Measurements from ENCODE around the gene UNC45A. TPM values are rescaled to one million over a fixed set of nuclear protein-coding genes. Genes with fewer than 3 reads are reported as not detected.

UNC45A gene
- total and polyA plus RNA-seq, 4 experiments from 2014 or later: 41.7 to 72.3 (median 70.0) TPM

- CTCF ChIA-PET (ENCODE audit: partially characterized antibody): interaction anchor here (0.7 to 9.4 kb wide), 3 partner anchors 10 to 1983 kb away, joined by 3 to 112 read pairs (median 28); partner anchors contain the start of genes HDDC3, RCCD1 and UNC45A
- no peak for DNase-seq
- H3K4me1 ChIP-seq (ENCODE audit: insufficient read depth, low read length): no peaks in the 10 kb centered on the region
- peaks cover 0 to 1% (median 0%) of the 10 kb centered on the region in 4 donors for H3K4me1 Mint-ChIP-seq
- POLR2A ChIA-PET (ENCODE audit: partially characterized antibody): interaction anchor here (0.6 to 3.3 kb wide), 3 partner anchors 8 to 1003 kb away, joined by 3 to 16 read pairs (median 10); partner anchors contain the start of genes RCCD1 and UNC45A
- H3K27ac ChIP-seq (ENCODE audit: low read depth, low read length): no peak overlapping the region
- H3K4me3 ChIP-seq (ENCODE audit: low read length in 2 of 2): no peak overlapping the region
- no peaks in the 10 kb centered on the region for H3K9me3 Mint-ChIP-seq
- peaks cover 68% of the 10 kb centered on the region for H3K36me3 ChIP-seq (ENCODE audit: insufficient read depth, low read length)
- no peaks in the 10 kb centered on the region for H3K27me3 ChIP-seq (ENCODE audit: insufficient read depth, low read length)
- no peak overlapping the region for H3K4me3 Mint-ChIP-seq
- peaks cover 34 to 57% of the 10 kb centered on the region in 2 donors for H3K36me3 Mint-ChIP-seq
- H3K27me3 Mint-ChIP-seq: no peaks in the 10 kb centered on the region
- H3K27ac Mint-ChIP-seq: peak overlapping the region in 2 of 7 donors; percentile 31 to 36
- intact Hi-C loops (cut with micrococcal nuclease): no loop called here
- H3K9me3 ChIP-seq (ENCODE audit: control insufficient read depth in 1 of 2, low read length in 2 of 2): no peaks in the 10 kb centered on the region
Observed at GRCh38 chr15:90942354-90943120, 7.5 kb downstream of the UNC45A start.

GRCh38 chr15:90945091-90945490 is 10.0 kb downstream of the UNC45A start:
- H3K27me3 ChIP-seq (ENCODE audit: insufficient read depth, low read length): no peaks in the 10 kb centered on the region
- H3K4me3 ChIP-seq (ENCODE audit: low read length in 2 of 2): no peak overlapping the region
- H3K4me1 ChIP-seq (ENCODE audit: insufficient read depth, low read length): no peaks in the 10 kb centered on the region
- intact Hi-C loops (cut with micrococcal nuclease): no loop called here
- Mint-ChIP-seq H3K27ac (no peak overlapping the region), H3K9me3 (no peaks in the 10 kb centered on the region), H3K4me1 (peaks cover 0 to 1% (median 0%) of the 10 kb centered on the region in 4 donors), H3K4me3 (no peak overlapping the region), H3K36me3 (peaks cover 34 to 69% of the 10 kb centered on the region in 2 donors), H3K27me3 (no peaks in the 10 kb centered on the region)
- no peaks in the 10 kb centered on the region for H3K9me3 ChIP-seq (ENCODE audit: control insufficient read depth in 1 of 2, low read length in 2 of 2)
- peaks cover 69% of the 10 kb centered on the region for H3K36me3 ChIP-seq (ENCODE audit: insufficient read depth, low read length)
- ChIA-PET POLR2A (ENCODE audit: partially characterized antibody) (interaction anchor here (1.1 to 3.3 kb wide), 2 partner anchors 10 to 12 kb away, joined by 4 to 16 read pairs; partner anchors contain the start of genes HDDC3 and UNC45A), CTCF (ENCODE audit: partially characterized antibody) (interaction anchor here (3.4 to 9.4 kb wide), 2 partner anchors 10 to 13 kb away, joined by 28 to 112 read pairs; partner anchors contain the start of genes HDDC3, RCCD1 and UNC45A)
- H3K27ac ChIP-seq (ENCODE audit: low read depth, low read length): no peak overlapping the region
- DNase-seq: no peak

GRCh38 chr15:90946538-90946937 is 11.5 kb downstream of the UNC45A start:
- H3K27me3 Mint-ChIP-seq: no peaks in the 10 kb centered on the region
- no peaks in the 10 kb centered on the region for H3K4me1 ChIP-seq (ENCODE audit: insufficient read depth, low read length)
- no peaks in the 10 kb centered on the region for H3K4me1 Mint-ChIP-seq
- intact Hi-C loops (cut with micrococcal nuclease): no loop called here
- H3K9me3 Mint-ChIP-seq: no peaks in the 10 kb centered on the region
- no peak overlapping the region for H3K27ac Mint-ChIP-seq
- no peak for DNase-seq
- H3K4me3 Mint-ChIP-seq: no peak overlapping the region
- H3K27ac ChIP-seq (ENCODE audit: low read depth, low read length): no peak overlapping the region
- no peaks in the 10 kb centered on the region for H3K9me3 ChIP-seq (ENCODE audit: control insufficient read depth in 1 of 2, low read length in 2 of 2)
- POLR2A ChIA-PET (ENCODE audit: partially characterized antibody): interaction anchor here (1.8 to 2.5 kb wide), 2 partner anchors 11 to 15 kb away, joined by 6 to 10 read pairs; partner anchors contain the start of genes HDDC3 and UNC45A
- peaks cover 27 to 70% of the 10 kb centered on the region in 2 donors for H3K36me3 Mint-ChIP-seq
- H3K4me3 ChIP-seq (ENCODE audit: low read length in 2 of 2): no peak overlapping the region
- CTCF ChIA-PET (ENCODE audit: partially characterized antibody): interaction anchor here (0.6 to 9.4 kb wide), 3 partner anchors 9 to 14 kb away, joined by 3 to 112 read pairs (median 3); partner anchors contain the start of genes HDDC3 and UNC45A
- no peaks in the 10 kb centered on the region for H3K27me3 ChIP-seq (ENCODE audit: insufficient read depth, low read length)
- peaks cover 61% of the 10 kb centered on the region for H3K36me3 ChIP-seq (ENCODE audit: insufficient read depth, low read length)

GRCh38 chr15:90946941-90947576 is 12.0 kb downstream of the UNC45A start:
- no peak for DNase-seq
- CTCF ChIA-PET (ENCODE audit: partially characterized antibody): interaction anchor here (1.4 to 9.4 kb wide), 3 partner anchors 9 to 14 kb away, joined by 3 to 112 read pairs (median 7); partner anchors contain the start of genes HDDC3 and UNC45A
- POLR2A ChIA-PET (ENCODE audit: partially characterized antibody): interaction anchor here (1.8 to 2.5 kb wide), 2 partner anchors 11 to 15 kb away, joined by 6 to 10 read pairs; partner anchors contain the start of genes HDDC3 and UNC45A
- Histone ChIP-seq H3K27me3 (ENCODE audit: insufficient read depth, low read length) (no peaks in the 10 kb centered on the region), H3K36me3 (ENCODE audit: insufficient read depth, low read length) (peaks cover 64% of the 10 kb centered on the region), H3K27ac (ENCODE audit: low read depth, low read length) (no peak overlapping the region), H3K4me1 (ENCODE audit: insufficient read depth, low read length) (no peaks in the 10 kb centered on the region), H3K9me3 (ENCODE audit: control insufficient read depth in 1 of 2, low read length in 2 of 2) (no peaks in the 10 kb centered on the region), H3K4me3 (ENCODE audit: low read length in 2 of 2) (no peak overlapping the region)
- intact Hi-C loops (cut with micrococcal nuclease): no loop called here
- H3K4me1 Mint-ChIP-seq: no peaks in the 10 kb centered on the region
- no peak overlapping the region for H3K4me3 Mint-ChIP-seq
- peaks cover 0 to 3% (median 0%) of the 10 kb centered on the region in 8 donors for H3K9me3 Mint-ChIP-seq
- H3K27ac Mint-ChIP-seq: peak overlapping the region in 1 of 7 donors; percentile 13
- H3K36me3 Mint-ChIP-seq: peaks cover 31 to 72% of the 10 kb centered on the region in 2 donors
- no peaks in the 10 kb centered on the region for H3K27me3 Mint-ChIP-seq

DNA sequence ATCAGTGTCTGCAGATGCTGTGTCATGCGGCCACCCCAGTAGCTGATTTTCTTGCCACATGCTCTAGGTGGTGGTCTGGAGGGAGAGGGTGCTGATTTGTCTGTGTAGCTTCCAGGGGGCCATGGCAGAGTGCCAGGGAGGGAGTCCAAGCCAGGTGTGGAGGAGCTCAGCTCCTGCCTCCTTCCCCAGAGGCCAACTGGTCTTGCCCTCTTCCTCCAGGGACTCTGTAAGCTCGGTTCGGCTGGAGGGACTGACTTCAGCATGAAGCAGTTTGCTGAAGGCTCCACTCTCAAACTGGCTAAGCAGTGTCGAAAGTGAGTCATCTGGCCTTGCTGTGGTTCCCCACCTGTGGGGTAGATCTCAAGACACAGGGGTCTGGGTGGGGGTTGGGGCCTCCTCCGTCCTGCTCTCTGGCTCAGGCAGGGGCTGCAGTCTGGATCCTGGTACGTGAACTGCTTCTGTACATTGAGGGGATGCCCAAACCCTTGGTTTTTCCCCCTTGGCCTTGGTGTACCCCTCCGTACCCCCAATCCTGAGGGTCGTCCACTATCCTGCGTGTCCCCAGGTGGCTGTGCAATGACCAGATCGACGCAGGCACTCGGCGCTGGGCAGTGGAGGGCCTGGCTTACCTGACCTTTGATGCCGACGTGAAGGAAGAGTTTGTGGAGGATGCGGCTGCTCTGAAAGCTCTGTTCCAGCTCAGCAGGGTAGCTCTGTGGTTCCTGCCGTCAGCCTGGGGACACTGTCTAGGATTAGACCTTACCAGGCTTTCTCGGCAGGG is 12.7 kb downstream of the UNC45A start:
- peaks cover 60% of the 10 kb centered on the region for H3K36me3 ChIP-seq (ENCODE audit: insufficient read depth, low read length)
- no peak overlapping the region for H3K27ac ChIP-seq (ENCODE audit: low read depth, low read length)
- H3K4me3 ChIP-seq (ENCODE audit: low read length in 2 of 2): no peak overlapping the region
- no peaks in the 10 kb centered on the region for H3K4me1 ChIP-seq (ENCODE audit: insufficient read depth, low read length)
- ChIA-PET POLR2A (ENCODE audit: partially characterized antibody) (interaction anchor here (1.8 to 2.5 kb wide), 2 partner anchors 12 to 16 kb away, joined by 6 to 10 read pairs; partner anchors contain the start of genes HDDC3 and UNC45A), CTCF (ENCODE audit: partially characterized antibody) (interaction anchor here (1.7 to 9.4 kb wide), 2 partner anchors 9 to 15 kb away, joined by 7 to 112 read pairs; partner anchors contain the start of genes HDDC3 and UNC45A)
- peaks cover 27 to 69% of the 10 kb centered on the region in 2 donors for H3K36me3 Mint-ChIP-seq
- no peaks in the 10 kb centered on the region for H3K4me1 Mint-ChIP-seq
- H3K27me3 Mint-ChIP-seq: no peaks in the 10 kb centered on the region
- H3K9me3 ChIP-seq (ENCODE audit: control insufficient read depth in 1 of 2, low read length in 2 of 2): no peaks in the 10 kb centered on the region
- H3K9me3 Mint-ChIP-seq: peaks cover 0 to 3% (median 0%) of the 10 kb centered on the region in 8 donors
- no peak overlapping the region for H3K27ac Mint-ChIP-seq
- H3K27me3 ChIP-seq (ENCODE audit: insufficient read depth, low read length): no peaks in the 10 kb centered on the region
- no peak overlapping the region for H3K4me3 Mint-ChIP-seq
- DNase-seq: no peak
- intact Hi-C loops (cut with micrococcal nuclease): no loop called here

DNA sequence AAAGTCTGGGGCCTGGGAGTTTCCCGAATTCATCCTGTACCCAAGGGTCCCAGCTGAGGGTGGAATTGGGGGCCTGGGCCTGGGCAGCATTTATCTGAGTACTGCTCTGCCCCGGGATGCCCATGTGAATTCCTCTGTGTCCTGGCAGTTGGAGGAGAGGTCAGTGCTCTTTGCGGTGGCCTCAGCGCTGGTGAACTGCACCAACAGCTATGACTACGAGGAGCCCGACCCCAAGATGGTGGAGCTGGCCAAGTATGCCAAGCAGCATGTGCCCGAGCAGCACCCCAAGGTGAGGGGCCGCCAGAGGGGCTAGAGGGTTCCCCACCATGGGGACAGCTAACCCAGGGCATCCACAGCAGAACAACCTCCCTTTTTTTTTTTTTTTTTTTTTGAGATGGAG is 13.4 kb downstream of the UNC45A start:
- Mint-ChIP-seq H3K9me3 (peaks cover 0 to 3% (median 0%) of the 10 kb centered on the region in 8 donors), H3K27me3 (no peaks in the 10 kb centered on the region), H3K27ac (no peak overlapping the region), H3K36me3 (peaks cover 23 to 68% of the 10 kb centered on the region in 2 donors), H3K4me3 (no peak overlapping the region), H3K4me1 (peaks cover 0 to 3% (median 0%) of the 10 kb centered on the region in 4 donors)
- H3K4me1 ChIP-seq (ENCODE audit: insufficient read depth, low read length): no peaks in the 10 kb centered on the region
- H3K9me3 ChIP-seq (ENCODE audit: control insufficient read depth in 1 of 2, low read length in 2 of 2): no peaks in the 10 kb centered on the region
- POLR2A ChIA-PET (ENCODE audit: partially characterized antibody): interaction anchor here (0.6 to 2.5 kb wide), 3 partner anchors 13 to 1625 kb away, joined by 4 to 10 read pairs (median 6); partner anchors contain the start of genes HDDC3 and UNC45A
- H3K4me3 ChIP-seq (ENCODE audit: low read length in 2 of 2): no peak overlapping the region
- DNase-seq: no peak
- intact Hi-C loops (cut with micrococcal nuclease): no loop called here
- H3K27ac ChIP-seq (ENCODE audit: low read depth, low read length): no peak overlapping the region
- no peaks in the 10 kb centered on the region for H3K27me3 ChIP-seq (ENCODE audit: insufficient read depth, low read length)
- CTCF ChIA-PET (ENCODE audit: partially characterized antibody): interaction anchor here (1.5 to 9.4 kb wide), 3 partner anchors 8 to 101 kb away, joined by 5 to 112 read pairs (median 7); partner anchors contain the start of genes HDDC3 and UNC45A
- H3K36me3 ChIP-seq (ENCODE audit: insufficient read depth, low read length): peaks cover 60% of the 10 kb centered on the region
